ENCODE data around the gene SPATA46. TPM values are rescaled to one million over a fixed set of nuclear protein-coding genes. Genes with fewer than 3 reads are reported as not detected.
"Not testable (repeated sequence)": the region's sequence is repeated elsewhere in the genome, so short reads cannot be mapped to it uniquely, and the experiment has no call there.

The SPATA46 gene
- total and polyA plus RNA-seq, 8 donors = not detected

DNA sequence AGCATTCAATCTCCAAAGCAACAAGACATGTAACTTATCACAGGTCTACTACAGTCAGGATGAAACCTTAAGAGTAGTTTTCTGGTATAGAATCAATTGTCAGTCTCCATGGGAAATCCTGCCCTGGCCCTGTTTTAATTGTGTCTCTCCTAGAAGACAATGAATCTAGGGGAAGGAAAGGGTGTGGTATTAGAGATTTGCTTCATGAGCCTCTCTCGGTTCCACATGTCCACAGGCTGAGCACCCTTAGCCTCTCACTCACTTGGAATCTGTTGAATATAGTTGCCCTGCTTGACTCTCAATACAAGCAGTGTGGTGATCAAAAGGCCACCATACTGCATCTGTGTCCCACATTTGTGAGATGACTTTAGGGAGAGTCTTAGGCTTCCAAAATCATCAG, 17.7 kb downstream of the SPATA46 start:
- 84 to 96% methylated on average over 1 of the region's 1 CpG for WGBS, 2 donors
- no peaks in the 10 kb centered on the region for H3K27me3 ChIP-seq
- H3K9me3 ChIP-seq = no peaks in the 10 kb centered on the region
- H3K27ac ChIP-seq = no peak overlapping the region
- H3K36me3 ChIP-seq = no peaks in the 10 kb centered on the region
- H3K4me1 ChIP-seq = no peaks in the 10 kb centered on the region
- FAIRE-seq (no peak), DNase-seq (no peak), ATAC-seq (no peak)
- no peak overlapping the region for H3K4me3 ChIP-seq
- TF ChIP-seq, protein P1, sequence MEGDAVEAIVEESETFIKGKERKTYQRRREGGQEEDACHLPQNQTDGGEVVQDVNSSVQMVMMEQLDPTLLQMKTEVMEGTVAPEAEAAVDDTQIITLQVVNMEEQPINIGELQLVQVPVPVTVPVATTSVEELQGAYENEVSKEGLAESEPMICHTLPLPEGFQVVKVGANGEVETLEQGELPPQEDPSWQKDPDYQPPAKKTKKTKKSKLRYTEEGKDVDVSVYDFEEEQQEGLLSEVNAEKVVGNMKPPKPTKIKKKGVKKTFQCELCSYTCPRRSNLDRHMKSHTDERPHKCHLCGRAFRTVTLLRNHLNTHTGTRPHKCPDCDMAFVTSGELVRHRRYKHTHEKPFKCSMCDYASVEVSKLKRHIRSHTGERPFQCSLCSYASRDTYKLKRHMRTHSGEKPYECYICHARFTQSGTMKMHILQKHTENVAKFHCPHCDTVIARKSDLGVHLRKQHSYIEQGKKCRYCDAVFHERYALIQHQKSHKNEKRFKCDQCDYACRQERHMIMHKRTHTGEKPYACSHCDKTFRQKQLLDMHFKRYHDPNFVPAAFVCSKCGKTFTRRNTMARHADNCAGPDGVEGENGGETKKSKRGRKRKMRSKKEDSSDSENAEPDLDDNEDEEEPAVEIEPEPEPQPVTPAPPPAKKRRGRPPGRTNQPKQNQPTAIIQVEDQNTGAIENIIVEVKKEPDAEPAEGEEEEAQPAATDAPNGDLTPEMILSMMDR (IDR thresholded peaks at IDR 0.05) = no peak
- intact Hi-C loops (cut with DNase I) = no loop called here

DNA sequence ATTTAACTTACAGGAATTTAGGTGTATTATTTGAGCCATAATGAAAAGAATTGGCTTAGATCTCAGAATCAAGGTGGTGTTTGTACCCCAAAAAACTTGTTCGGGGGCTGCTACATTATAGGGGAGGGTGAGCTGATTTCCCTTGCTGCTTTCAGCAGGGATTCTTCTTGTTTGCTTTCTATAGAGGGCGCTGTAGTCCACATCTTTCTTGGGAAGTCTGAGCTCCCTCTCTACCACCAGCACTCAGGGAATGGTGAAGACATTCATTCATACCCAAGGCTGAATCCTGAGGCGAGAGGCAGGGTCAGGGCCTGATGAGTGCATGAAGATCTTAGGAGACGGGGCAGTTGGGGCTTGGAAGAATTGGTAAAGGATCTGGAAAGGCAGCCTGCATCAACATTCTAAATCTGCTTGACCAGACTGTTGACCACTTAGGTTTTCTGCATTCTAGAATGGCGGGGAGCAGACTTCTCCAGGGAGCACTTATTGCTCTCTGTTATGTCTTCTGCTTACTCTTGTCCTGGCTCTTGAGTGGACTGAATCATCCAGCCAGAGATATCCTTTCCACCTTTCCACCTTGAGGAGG, 18.9 kb downstream of the SPATA46 start:
- Histone ChIP-seq H3K4me3 (no peak overlapping the region), H3K36me3 (no peaks in the 10 kb centered on the region), H3K4me1 (no peaks in the 10 kb centered on the region), H3K9me3 (no peaks in the 10 kb centered on the region), H3K27me3 (no peaks in the 10 kb centered on the region), H3K27ac (no peak overlapping the region)
- peak in 2 of 4 donors; percentile 36 to 48 for ATAC-seq
- no peak for FAIRE-seq
- intact Hi-C loops (cut with DNase I) = no loop called here
- no peak for DNase-seq
- WGBS, 2 donors = 60 to 69% methylated on average over 5 of the region's 5 CpGs
- TF ChIP-seq, protein P1 (IDR thresholded peaks at IDR 0.05) = peak in 1 of 4 donors; percentile 8

DNA sequence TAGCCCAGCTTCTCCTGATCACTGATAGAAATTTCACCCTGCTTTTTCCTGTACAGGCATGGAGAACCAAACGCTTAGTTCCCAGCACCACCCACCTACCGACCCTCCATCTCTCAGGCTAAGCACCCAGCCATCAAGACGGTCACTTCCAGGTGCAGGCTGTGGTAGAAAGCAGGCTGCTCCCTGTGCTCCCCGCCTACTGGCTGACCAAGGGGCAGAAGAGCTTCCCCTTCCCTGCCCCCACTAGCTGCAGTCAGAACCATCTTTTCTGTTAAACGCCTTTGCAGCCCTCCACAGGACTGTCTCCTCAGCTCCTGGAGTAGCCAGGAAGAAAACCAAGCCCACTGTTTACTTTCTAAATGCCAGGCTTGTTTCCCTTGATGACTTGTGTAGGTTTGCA, 23.0 kb downstream of the SPATA46 start:
- DNase-seq (no peak), FAIRE-seq (no peak)
- no peak overlapping the region for H3K4me3 ChIP-seq

DNA sequence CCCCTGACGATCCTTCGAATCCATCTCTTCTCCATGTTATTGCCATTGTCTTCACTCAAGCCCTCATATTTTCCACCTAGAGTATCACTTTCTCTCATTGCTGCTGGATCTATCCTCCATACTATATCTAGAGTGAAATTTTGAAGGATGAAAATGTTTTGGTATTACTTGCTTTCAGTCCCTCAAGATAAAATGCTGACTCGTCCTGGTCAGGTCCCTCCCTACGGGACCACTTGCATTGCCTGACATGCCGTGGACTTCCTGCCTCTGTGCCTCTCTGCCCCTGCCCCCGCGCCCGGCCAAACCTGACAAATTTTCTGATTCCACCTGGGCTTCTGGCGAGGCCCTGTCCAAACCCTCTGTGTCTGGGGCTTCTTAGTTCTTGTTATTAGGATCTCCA, 23.6 kb downstream of the SPATA46 start:
- no peak overlapping the region for H3K27ac ChIP-seq
- H3K4me3 ChIP-seq = no peak overlapping the region
- no peaks in the 10 kb centered on the region for H3K36me3 ChIP-seq
- H3K9me3 ChIP-seq = no peaks in the 10 kb centered on the region
- TF ChIP-seq, protein P1 (IDR thresholded peaks at IDR 0.05) = no peak
- no peak for DNase-seq
- 91 to 95% methylated on average over 9 of the region's 9 CpGs for WGBS, 2 donors
- intact Hi-C loops (cut with DNase I) = no loop called here
- ATAC-seq = no peak
- no peak for FAIRE-seq
- no peaks in the 10 kb centered on the region for H3K4me1 ChIP-seq
- H3K27me3 ChIP-seq = no peaks in the 10 kb centered on the region

More for the DNA sequence above, 23.0 kb downstream of the SPATA46 start:
- intact Hi-C loops (cut with DNase I) = no loop called here
- no peaks in the 10 kb centered on the region for H3K4me1 ChIP-seq
- WGBS, 2 donors = 84 to 85% methylated on average over 5 of the region's 5 CpGs
- no peaks in the 10 kb centered on the region for H3K9me3 ChIP-seq
- no peak overlapping the region for H3K27ac ChIP-seq
- H3K27me3 ChIP-seq = no peaks in the 10 kb centered on the region
- TF ChIP-seq, protein P1 (IDR thresholded peaks at IDR 0.05) = no peak
- no peaks in the 10 kb centered on the region for H3K36me3 ChIP-seq
- ATAC-seq = no peak

DNA sequence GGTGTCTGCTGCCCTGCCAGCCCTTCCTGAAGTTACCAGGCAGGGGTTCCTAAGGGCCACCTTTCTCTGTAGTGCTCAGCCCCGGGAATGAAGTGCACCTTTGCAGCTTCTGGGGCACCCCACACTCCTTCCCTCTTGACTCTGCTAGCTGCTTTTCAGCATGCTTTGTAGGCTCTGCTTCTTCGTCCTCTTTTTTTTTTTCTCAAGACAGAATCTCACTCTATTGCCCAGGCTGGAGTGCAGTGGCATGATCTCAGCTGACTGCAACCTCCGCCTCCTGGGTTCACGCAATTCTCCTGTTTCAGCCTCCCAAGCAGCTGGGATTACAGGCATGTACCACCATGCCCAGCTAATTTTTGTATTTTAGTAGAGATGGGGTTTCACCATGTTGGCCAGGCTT, 24.8 kb downstream of the SPATA46 start:
- FAIRE-seq; H3K4me3 ChIP-seq; ATAC-seq; H3K9me3 ChIP-seq; H3K4me1 ChIP-seq; H3K27ac ChIP-seq; H3K36me3 ChIP-seq; H3K27me3 ChIP-seq; intact Hi-C loops (cut with DNase I); DNase-seq: not testable (repeated sequence)
- 95 to 100% methylated on average over 3 of the region's 4 CpGs for WGBS, 2 donors

Measured in pancreas (tissue), 10 donors.